ENCODE results near the gene REEP2. TPM values are rescaled to one million over a fixed set of nuclear protein-coding genes. Genes with fewer than 3 reads are reported as not detected.

REEP2 gene
- total RNA-seq, 3 donors from 2014 or later, result 0.88 to 2.7 (median 0.98) TPM

DNA sequence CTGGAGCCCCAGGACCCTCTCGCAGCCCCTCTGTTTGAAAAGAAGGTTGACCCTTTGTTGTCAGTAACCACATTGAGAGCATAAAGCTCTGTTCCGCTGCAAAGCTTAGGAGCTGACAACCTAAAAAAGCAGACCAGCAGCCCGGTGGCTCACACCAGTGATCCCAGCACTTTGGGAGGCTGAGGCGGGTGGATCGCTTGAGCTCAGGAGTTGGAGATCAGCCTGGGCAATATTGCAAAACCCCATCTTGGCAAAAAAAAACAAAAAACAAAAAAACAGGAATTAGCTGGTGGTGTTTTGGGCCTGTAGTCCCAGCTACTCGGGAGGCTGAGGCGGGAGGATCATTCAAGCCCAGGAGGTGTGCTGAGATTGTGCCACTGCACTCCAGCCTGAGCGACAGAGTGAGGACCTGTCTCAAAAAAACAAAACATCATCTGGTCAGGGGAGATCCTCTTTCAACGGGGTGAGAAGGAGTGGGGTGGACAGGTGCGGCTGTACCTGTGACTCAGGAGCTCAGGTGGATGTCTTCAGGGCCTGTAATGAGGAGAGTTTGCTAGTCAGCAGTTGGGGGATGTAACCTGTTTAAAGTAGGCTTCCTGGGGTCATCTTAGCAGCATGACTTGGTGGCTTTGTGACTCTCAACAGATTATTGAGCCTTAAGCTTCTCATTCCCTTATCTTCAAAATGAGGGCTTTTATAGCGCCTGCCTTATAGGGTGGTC is 694 bp upstream of the REEP2 start:
- no peaks in the 10 kb centered on the region for H3K27me3 ChIP-seq
- peak overlapping the region; percentile 32 to 69 (median 51) for H3K4me3 ChIP-seq
- H3K27ac ChIP-seq, result no peak overlapping the region
- intact Hi-C loops (cut with DNase I; ENCODE audit: low total_unique reads), result no loop called here
- H3K9me3 ChIP-seq, result no peaks in the 10 kb centered on the region
- no peak for TF ChIP-seq POLR2A (IDR thresholded peaks at IDR 0.05)
- no peak for TF ChIP-seq POLR2AphosphoS5 (IDR thresholded peaks at IDR 0.05)
- TF ChIP-seq, protein P1, sequence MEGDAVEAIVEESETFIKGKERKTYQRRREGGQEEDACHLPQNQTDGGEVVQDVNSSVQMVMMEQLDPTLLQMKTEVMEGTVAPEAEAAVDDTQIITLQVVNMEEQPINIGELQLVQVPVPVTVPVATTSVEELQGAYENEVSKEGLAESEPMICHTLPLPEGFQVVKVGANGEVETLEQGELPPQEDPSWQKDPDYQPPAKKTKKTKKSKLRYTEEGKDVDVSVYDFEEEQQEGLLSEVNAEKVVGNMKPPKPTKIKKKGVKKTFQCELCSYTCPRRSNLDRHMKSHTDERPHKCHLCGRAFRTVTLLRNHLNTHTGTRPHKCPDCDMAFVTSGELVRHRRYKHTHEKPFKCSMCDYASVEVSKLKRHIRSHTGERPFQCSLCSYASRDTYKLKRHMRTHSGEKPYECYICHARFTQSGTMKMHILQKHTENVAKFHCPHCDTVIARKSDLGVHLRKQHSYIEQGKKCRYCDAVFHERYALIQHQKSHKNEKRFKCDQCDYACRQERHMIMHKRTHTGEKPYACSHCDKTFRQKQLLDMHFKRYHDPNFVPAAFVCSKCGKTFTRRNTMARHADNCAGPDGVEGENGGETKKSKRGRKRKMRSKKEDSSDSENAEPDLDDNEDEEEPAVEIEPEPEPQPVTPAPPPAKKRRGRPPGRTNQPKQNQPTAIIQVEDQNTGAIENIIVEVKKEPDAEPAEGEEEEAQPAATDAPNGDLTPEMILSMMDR (IDR thresholded peaks at IDR 0.05), result no peak
- H3K36me3 ChIP-seq, result no peaks in the 10 kb centered on the region
- DNase-seq (ENCODE audit: low spot score in 2 of 2), result no peak
- peaks cover 4 to 6% of the 10 kb centered on the region in 2 donors for H3K4me1 ChIP-seq

DNA sequence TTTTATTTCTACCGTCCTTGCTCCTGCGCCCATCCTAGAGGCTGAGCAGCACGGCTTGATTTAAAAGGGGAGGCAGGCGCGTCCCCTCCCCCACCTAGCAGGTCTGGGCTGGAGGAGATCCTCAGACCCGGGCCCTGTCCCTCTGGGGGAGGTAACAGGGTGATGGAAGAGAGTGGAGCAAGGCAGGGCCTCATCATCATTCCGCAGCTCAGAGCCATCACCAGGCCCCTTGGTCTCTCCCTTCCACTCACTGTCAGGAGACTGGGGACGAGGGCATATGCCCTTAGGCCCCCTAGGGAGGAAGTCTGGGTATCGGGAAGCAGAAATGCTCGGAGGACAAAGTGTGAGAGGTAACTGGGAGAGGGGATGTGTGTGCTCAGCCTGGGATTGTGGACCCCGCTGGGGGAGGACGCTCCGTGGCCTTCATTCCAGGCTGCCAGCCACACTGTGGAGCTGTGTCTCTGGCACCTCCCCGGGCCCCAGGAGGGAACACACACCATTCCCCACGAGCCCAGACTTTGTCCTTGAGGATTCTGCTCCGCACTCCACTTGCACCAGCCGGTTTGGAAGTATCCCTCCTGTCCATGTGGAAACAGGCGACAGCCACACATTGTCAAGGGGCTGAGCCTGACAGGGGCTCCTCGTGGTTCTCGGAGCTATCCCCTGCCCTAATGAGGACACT is 761 bp downstream of the REEP2 start:
- peak overlapping the region; percentile 32 to 69 (median 51) for H3K4me3 ChIP-seq
- peaks cover 4 to 6% of the 10 kb centered on the region in 2 donors for H3K4me1 ChIP-seq
- intact Hi-C loops (cut with DNase I; ENCODE audit: low total_unique reads), result no loop called here
- no peaks in the 10 kb centered on the region for H3K27me3 ChIP-seq
- TF ChIP-seq POLR2AphosphoS5 (IDR thresholded peaks at IDR 0.05) (no peak), POLR2A (IDR thresholded peaks at IDR 0.05) (no peak)
- TF ChIP-seq, protein P1 (IDR thresholded peaks at IDR 0.05), result no peak
- H3K36me3 ChIP-seq, result no peaks in the 10 kb centered on the region
- H3K9me3 ChIP-seq, result no peaks in the 10 kb centered on the region
- no peak for DNase-seq (ENCODE audit: low spot score in 2 of 2)
- no peak overlapping the region for H3K27ac ChIP-seq

DNA sequence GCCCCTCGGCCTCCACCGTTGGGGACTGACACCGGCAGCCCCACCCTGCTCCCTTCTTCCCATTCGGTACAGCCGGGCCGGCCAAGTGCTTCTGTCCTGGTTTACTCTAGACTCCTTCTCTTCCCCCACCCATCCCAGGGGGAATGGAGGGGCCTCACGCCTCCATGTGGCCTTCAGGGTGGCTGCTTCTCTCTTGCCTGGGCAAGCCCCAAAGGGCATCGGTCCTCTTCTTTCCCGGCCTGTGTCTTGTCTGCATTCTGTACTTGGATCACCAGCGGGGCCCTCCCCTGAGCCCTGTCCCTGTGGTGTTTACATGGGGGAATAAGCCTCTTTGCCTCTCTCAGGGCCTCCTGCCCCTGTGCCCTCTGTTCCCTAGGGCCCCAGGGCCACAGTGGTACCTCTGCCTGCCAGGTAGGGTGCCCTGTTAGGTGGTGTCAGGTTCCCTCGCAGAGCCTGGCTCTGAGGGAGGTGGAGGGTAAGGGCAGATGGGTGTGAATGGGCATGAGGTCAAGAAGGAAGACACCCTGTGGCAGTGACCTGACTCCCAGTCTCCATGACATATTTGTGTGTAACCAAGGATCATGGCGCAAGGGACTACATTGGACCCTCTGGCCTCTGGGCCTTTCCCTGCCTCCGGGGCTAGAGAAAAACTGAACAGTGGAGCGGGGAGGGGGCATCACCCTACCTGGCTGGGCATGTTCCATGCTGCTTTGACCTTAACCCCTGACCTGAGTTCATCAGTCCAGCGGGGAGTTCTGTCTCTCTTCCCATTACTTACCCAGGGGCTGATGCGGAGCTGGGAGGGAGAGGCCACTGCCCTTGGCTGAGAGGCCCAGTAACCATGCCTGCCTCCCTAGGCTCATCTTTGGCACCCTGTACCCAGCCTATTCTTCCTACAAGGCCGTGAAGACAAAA is 1.6 kb downstream of the REEP2 start:
- no peaks in the 10 kb centered on the region for H3K9me3 ChIP-seq
- H3K27ac ChIP-seq, result no peak overlapping the region
- H3K4me3 ChIP-seq, result no peak overlapping the region
- no peak for DNase-seq (ENCODE audit: low spot score in 2 of 2)
- intact Hi-C loops (cut with DNase I; ENCODE audit: low total_unique reads), result no loop called here
- H3K36me3 ChIP-seq, result no peaks in the 10 kb centered on the region
- peaks cover 4 to 6% of the 10 kb centered on the region in 2 donors for H3K4me1 ChIP-seq
- TF ChIP-seq, protein P1 (IDR thresholded peaks at IDR 0.05), result no peak
- TF ChIP-seq POLR2AphosphoS5 (IDR thresholded peaks at IDR 0.05), result no peak
- no peak for TF ChIP-seq POLR2A (IDR thresholded peaks at IDR 0.05)
- no peaks in the 10 kb centered on the region for H3K27me3 ChIP-seq

DNA sequence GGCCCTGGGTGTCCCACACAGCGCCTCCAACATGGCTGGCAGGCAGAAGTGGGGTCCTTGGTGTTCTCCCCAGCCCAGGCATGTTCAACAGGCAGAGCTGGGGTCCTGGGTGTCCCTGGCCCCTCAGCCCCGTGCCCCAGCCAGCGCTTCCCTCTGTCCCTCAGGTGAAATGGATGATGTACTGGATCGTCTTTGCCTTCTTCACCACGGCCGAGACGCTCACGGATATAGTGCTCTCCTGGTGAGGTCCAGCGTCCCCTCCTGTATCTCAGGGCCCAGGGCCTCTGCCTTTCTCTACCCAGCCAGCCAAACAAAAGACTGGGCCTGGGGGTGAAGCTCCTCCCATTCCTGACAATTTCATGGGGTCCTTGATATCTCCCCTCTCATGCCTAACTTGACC is 2.4 kb downstream of the REEP2 start:
- no peaks in the 10 kb centered on the region for H3K36me3 ChIP-seq
- H3K27me3 ChIP-seq, result no peaks in the 10 kb centered on the region
- peaks cover 4 to 6% of the 10 kb centered on the region in 2 donors for H3K4me1 ChIP-seq
- H3K9me3 ChIP-seq, result no peaks in the 10 kb centered on the region
- no peak for TF ChIP-seq POLR2A (IDR thresholded peaks at IDR 0.05)
- no peak for TF ChIP-seq POLR2AphosphoS5 (IDR thresholded peaks at IDR 0.05)
- TF ChIP-seq, protein P1 (IDR thresholded peaks at IDR 0.05), result no peak
- intact Hi-C loops (cut with DNase I; ENCODE audit: low total_unique reads), result no loop called here
- H3K27ac ChIP-seq, result no peak overlapping the region
- no peak for DNase-seq (ENCODE audit: low spot score in 2 of 2)
- H3K4me3 ChIP-seq, result no peak overlapping the region
